HAP-1 (cell line): ENCODE data around the gene LGR6.
A peak's percentile ranks its signal among the peaks of the same experiment; 100 is the strongest.
"Not testable (repeated sequence)": the region's sequence is repeated elsewhere in the genome, so short reads cannot be mapped to it uniquely, and the experiment has no call there.

Source experiments
- DNase-seq, 2 experiments: peaks; one replicate each; pipeline ENCODE4 v3.0.0-alpha.2; 2016 to 2020; ENCODE audit warnings: low spot score in 2 of 2
- H3K27me3 ChIP-seq: fragments of 250-450 bp; sonication (Bioruptor Pico); 2 replicates; pipeline ENCODE4 v1.5.1; 2020; ENCODE audit warnings: low read depth, mild to moderate bottlenecking, moderate library complexity
- H3K36me3 ChIP-seq: fragments of 250-450 bp; sonication (Bioruptor Pico); replicated peaks from 2 replicates; pipeline ENCODE4 v1.5.1; 2020; ENCODE audit warnings: mild to moderate bottlenecking
- H3K4me1 ChIP-seq: fragments of 250-450 bp; sonication (Bioruptor Pico); 2 replicates; pipeline ENCODE4 v1.5.1; 2020; ENCODE audit warnings: mild to moderate bottlenecking
- H3K4me3 ChIP-seq: fragments of 250-450 bp; sonication (Bioruptor Pico); 2 replicates; pipeline ENCODE4 v1.5.1; 2020; ENCODE audit warnings: mild to moderate bottlenecking, moderate library complexity
- H3K9me3 ChIP-seq: fragments of 250-450 bp; sonication (Bioruptor Pico); 2 replicates; pipeline ENCODE4 v1.5.1; 2020; ENCODE audit warnings: mild to moderate bottlenecking, moderate library complexity
- in situ Hi-C: fragments of 300-500 bp; cut with MboI; formaldehyde crosslinking; loops from 3 replicates; pipeline ENCODE4 v1.14.3; 2020; ENCODE audit warnings: low sequenced_read_pairs, inconsistent platforms, mixed read lengths

Gene LGR6

GRCh38 chr1:202193614-202194327 lies at the start of gene LGR6:
Gene LGR6 (plus strand): TSS chr1:202193799. CDS start chr1:202193990, 191 bp downstream.
- DNase-seq = no peak

GRCh38 chr1:202144402-202145067 lies 49.1 kb upstream of the LGR6 start, which contains the start of gene ARL8A:
Gene ARL8A (minus strand): TSS chr1:202144737. CDS start chr1:202144572, 165 bp downstream.
- DNase-seq = peak; percentile 53 to 80
- H3K4me3 ChIP-seq = peak within 1 kb of the TSS; percentile 76
- no peaks in the 10 kb centered on the region for H3K9me3 ChIP-seq
- H3K36me3 ChIP-seq = peaks cover 6% of the 10 kb centered on the region; the same call in 1 of the 2 replicates
- H3K27me3 ChIP-seq = no peaks in the 10 kb centered on the region
- in situ Hi-C loops = no loop called here
- peaks cover 12% of the 10 kb centered on the region for H3K4me1 ChIP-seq

More at GRCh38 chr1:202193614-202194327, at the start of gene LGR6:
- H3K27me3 ChIP-seq = peaks cover 27% of the 10 kb centered on the region
- H3K9me3 ChIP-seq = no peaks in the 10 kb centered on the region
- H3K4me1 ChIP-seq = no peaks in the 10 kb centered on the region
- H3K4me3 ChIP-seq = no peak within 1 kb of the TSS
- in situ Hi-C loops = no loop called here
- H3K36me3 ChIP-seq = no peaks in the 10 kb centered on the region

- Histone ChIP-seq H3K4me3 (peak overlapping the region; percentile 76), H3K4me1 (peaks cover 12% of the 10 kb centered on the region), H3K27me3 (no peaks in the 10 kb centered on the region), H3K9me3 (no peaks in the 10 kb centered on the region), H3K36me3 (peaks cover 6% of the 10 kb centered on the region; the same call in 1 of the 2 replicates)
- DNase-seq = no peak
- in situ Hi-C loops = no loop called here
These were observed 48.4 kb upstream of the LGR6 start for GRCh38 chr1:202145068-202145743.

GRCh38 chr1:202145744-202146140 lies 47.9 kb upstream of the LGR6 start:
- H3K4me1 ChIP-seq = peaks cover 12% of the 10 kb centered on the region
- H3K4me3 ChIP-seq, H3K36me3 ChIP-seq, in situ Hi-C loops, DNase-seq, H3K27me3 ChIP-seq, H3K9me3 ChIP-seq: not testable (repeated sequence)

- Histone ChIP-seq H3K4me3 (no peak overlapping the region), H3K9me3 (no peaks in the 10 kb centered on the region), H3K27me3 (no peaks in the 10 kb centered on the region), H3K4me1 (peaks cover 12% of the 10 kb centered on the region), H3K36me3 (0 out of 2 replicates have a peak, but pooled peaks cover 6% of the 10 kb centered on the region)
- no peak for DNase-seq
- in situ Hi-C loops = no loop called here
These were observed 47.3 kb upstream of the LGR6 start for GRCh38 chr1:202146279-202146678.

- peaks cover 12% of the 10 kb centered on the region for H3K4me1 ChIP-seq
- no peaks in the 10 kb centered on the region for H3K9me3 ChIP-seq
- no peak for DNase-seq
- H3K36me3 ChIP-seq = 0 out of 2 replicates have a peak, but pooled peaks cover 6% of the 10 kb centered on the region
- no peak overlapping the region for H3K4me3 ChIP-seq
- in situ Hi-C loops = no loop called here
- no peaks in the 10 kb centered on the region for H3K27me3 ChIP-seq
These were observed 46.6 kb upstream of the LGR6 start for GRCh38 chr1:202146993-202147392.

GRCh38 chr1:202148391-202148790 lies 45.2 kb upstream of the LGR6 start:
- no peak for DNase-seq
- in situ Hi-C loops = no loop called here
- H3K36me3 ChIP-seq = 0 out of 2 replicates have a peak, but pooled peaks cover 3% of the 10 kb centered on the region
- H3K4me1 ChIP-seq = peaks cover 6% of the 10 kb centered on the region
- no peaks in the 10 kb centered on the region for H3K9me3 ChIP-seq
- no peaks in the 10 kb centered on the region for H3K27me3 ChIP-seq
- H3K4me3 ChIP-seq = no peak overlapping the region

- Histone ChIP-seq H3K9me3 (no peaks in the 10 kb centered on the region), H3K27me3 (no peaks in the 10 kb centered on the region), H3K4me1 (peaks cover 6% of the 10 kb centered on the region), H3K36me3 (no peaks in the 10 kb centered on the region), H3K4me3 (no peak overlapping the region)
- in situ Hi-C loops = no loop called here
- DNase-seq = no peak
These were observed 44.0 kb upstream of the LGR6 start for GRCh38 chr1:202149566-202149965.

GRCh38 chr1:202150187-202150586 lies 43.4 kb upstream of the LGR6 start:
- DNase-seq = no peak
- H3K4me1 ChIP-seq = peaks cover 3% of the 10 kb centered on the region
- H3K9me3 ChIP-seq = no peaks in the 10 kb centered on the region
- H3K4me3 ChIP-seq = no peak overlapping the region
- no peaks in the 10 kb centered on the region for H3K27me3 ChIP-seq
- in situ Hi-C loops = no loop called here
- no peaks in the 10 kb centered on the region for H3K36me3 ChIP-seq

GRCh38 chr1:202150602-202151001 lies 43.0 kb upstream of the LGR6 start:
- Histone ChIP-seq H3K4me3 (no peak overlapping the region), H3K36me3 (no peaks in the 10 kb centered on the region), H3K9me3 (no peaks in the 10 kb centered on the region), H3K4me1 (no peaks in the 10 kb centered on the region; the same call in none of the 2 replicates), H3K27me3 (no peaks in the 10 kb centered on the region)
- in situ Hi-C loops = no loop called here
- no peak for DNase-seq

GRCh38 chr1:202151045-202151444 lies 42.6 kb upstream of the LGR6 start:
- Histone ChIP-seq H3K4me1 (no peaks in the 10 kb centered on the region; the same call in 1 of the 2 replicates), H3K36me3 (no peaks in the 10 kb centered on the region), H3K9me3 (no peaks in the 10 kb centered on the region), H3K4me3 (no peak overlapping the region), H3K27me3 (no peaks in the 10 kb centered on the region)
- DNase-seq = no peak
- in situ Hi-C loops = no loop called here

- in situ Hi-C loops = no loop called here
- Histone ChIP-seq H3K36me3 (no peaks in the 10 kb centered on the region), H3K4me3 (no peak overlapping the region)
These were observed 41.2 kb upstream of the LGR6 start for GRCh38 chr1:202152399-202152798.

GRCh38 chr1:202153284-202153683 lies 40.3 kb upstream of the LGR6 start:
- no peaks in the 10 kb centered on the region for H3K27me3 ChIP-seq
- DNase-seq = no peak
- no peaks in the 10 kb centered on the region; the same call in 1 of the 2 replicates for H3K4me1 ChIP-seq
- no peaks in the 10 kb centered on the region for H3K36me3 ChIP-seq
- H3K9me3 ChIP-seq = no peaks in the 10 kb centered on the region
- H3K4me3 ChIP-seq = no peak overlapping the region
- in situ Hi-C loops = no loop called here

More at GRCh38 chr1:202152399-202152798, 41.2 kb upstream of the LGR6 start:
- H3K4me1 ChIP-seq = no peaks in the 10 kb centered on the region; the same call in 1 of the 2 replicates
- no peaks in the 10 kb centered on the region for H3K27me3 ChIP-seq
- H3K9me3 ChIP-seq = no peaks in the 10 kb centered on the region
- no peak for DNase-seq
